HG02852 (cell line): ENCODE data around the gene SCARB1.
"Not testable (repeated sequence)": the region's sequence is repeated elsewhere in the genome, so short reads cannot be mapped to it uniquely, and the experiment has no call there.

Experiments used
- ATAC-seq: cut with Tn5 transposase; IDR thresholded peaks from one replicate; pipeline ENCODE4 v1.9.1; 2021; ENCODE audit warnings: mild to moderate bottlenecking, moderate library complexity; ENCODE audit not compliant: unreplicated experiment

Gene SCARB1

DNA sequence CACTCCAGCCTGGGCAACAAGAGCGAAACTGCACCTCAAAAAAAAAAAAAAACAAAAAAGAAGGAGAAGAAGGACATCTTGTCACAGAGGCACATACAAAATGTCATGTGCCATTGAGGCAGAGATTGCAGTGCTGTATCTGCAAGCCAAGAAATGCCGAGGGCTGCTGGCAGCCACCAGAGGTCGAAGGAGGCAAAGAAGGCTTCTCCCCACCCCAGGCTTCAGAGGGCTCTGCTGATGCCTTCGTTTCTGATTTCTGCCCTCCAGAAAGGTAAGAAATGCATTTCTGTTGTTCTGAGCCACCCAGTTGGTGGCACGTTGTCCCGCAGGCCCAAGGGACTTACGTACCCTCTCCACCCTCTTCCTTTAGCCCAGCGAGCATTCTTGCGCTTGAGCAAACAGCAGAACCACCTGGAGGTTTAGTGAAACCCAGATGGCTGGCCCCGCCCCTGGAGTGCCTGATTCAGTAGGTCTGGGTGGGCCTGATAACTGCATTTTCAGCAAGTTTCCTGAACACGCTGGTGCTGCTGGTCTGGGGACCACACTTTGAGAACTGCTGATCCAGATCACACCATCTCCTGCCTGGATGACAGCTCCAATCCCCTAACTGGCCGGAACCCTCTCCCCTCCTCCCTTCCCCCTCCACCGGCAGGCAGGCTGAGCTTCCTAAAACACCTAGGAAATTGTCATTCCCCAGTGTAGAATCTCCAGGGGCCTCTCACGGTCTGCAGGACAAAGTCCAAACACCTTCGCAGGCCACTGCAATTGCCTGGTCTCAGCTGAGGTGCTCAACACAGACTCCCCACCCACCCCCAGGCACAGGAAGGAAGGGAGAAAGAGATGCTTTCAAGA is 21.1 kb upstream of the SCARB1 start:
- peak; percentile 85 for ATAC-seq

- ATAC-seq = no peak
These were observed 19.8 kb upstream of the SCARB1 start for GRCh38 chr12:124883263-124884130.

DNA sequence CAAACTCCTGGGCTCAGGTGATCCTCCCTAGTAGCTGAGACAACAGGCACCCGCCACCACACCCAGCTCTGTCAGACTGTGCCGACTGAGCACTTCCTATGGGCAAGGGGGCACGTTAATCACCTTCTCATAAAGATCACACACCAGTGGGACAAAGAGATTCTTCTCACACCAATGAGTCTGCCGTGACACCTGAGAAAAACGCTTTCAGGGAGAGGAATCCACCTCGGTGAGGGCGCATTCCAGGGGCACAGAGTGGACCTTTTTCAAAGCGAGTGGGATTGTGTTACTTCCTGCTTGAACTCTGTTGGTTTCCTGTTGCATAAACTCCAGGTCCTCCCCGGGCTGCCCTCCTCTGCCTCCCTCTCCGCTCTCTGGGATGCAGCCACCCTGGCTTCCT is 17.5 kb upstream of the SCARB1 start:
- no peak for ATAC-seq

- ATAC-seq = not testable (repeated sequence)
These were observed 16.7 kb upstream of the SCARB1 start for GRCh38 chr12:124880335-124880734.

DNA sequence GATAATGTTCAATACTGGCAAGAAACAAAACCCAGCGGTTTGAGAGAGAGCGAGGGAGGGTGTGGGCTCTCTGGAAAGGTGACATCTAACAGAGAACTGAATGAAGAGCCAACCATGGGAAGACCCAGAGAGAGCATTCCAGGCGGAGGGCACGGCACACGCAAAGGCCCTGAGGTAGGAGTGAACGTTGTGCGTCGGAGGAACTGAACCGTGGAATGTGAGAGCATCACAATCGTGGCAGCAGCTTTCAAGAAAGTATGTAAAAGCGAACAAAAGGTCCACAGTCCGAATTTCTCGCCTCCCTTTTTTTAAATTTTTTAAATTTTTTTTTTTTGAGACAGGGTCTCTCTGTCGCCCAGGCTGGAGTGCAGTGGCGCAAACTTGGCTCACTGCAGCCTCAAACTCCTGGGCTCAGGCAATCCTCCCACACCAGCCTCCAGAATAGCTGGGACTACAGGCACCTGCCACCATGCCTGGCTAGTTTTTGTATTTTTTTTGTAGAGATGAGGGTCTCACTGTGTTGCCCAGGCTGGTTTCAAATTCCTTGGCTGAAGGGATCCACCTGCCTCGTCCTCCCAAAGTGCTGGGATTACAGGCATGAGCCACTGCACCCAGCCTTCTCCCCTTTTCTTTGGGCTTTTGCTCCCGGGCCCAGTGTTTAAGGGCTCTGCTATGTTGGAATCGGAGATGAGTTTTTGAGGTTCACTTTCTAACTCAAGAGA is 15.3 kb upstream of the SCARB1 start:
- ATAC-seq = no peak

DNA sequence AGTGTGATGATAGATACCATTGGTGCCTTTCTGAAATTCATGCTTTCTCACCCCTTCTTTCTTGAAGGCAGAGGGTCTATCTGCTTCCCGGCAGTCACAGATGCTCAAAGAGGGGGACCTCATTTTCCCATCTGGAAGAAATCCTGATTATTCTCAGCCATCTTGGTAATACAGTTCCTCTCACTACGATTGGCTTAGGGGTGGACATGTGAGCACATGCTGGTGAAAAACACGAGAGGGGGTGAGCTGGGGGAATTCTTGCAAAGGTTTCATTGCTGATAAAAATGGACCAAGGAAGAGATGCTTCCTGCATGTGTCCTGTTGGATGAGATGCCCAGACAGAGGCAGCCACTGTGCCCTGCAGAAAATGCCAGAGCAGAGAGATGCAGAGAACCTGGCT is 13.8 kb upstream of the SCARB1 start:
- no peak for ATAC-seq

GRCh38 chr12:124876171-124876570 is 12.5 kb upstream of the SCARB1 start:
- no peak for ATAC-seq

DNA sequence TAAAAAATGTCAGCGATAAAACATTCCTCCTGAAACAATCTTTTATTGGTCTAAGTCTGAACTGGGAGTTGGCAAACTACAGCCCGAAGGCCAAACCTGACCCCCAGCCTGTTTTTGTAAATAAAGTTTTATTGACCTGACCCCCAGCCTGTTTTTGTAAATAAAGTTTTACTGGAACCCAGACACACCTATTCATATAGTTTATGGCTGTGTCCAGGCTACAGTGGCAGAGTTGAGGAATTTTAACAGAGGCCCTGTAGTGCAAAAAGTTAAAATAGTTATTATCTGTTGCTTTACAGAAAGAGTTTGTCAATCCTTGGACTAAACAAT is 12.1 kb upstream of the SCARB1 start:
- no peak for ATAC-seq

- no peak for ATAC-seq
These were observed 11.5 kb upstream of the SCARB1 start for GRCh38 chr12:124874988-124875802.

- no peak for ATAC-seq
These were observed 10.5 kb upstream of the SCARB1 start for GRCh38 chr12:124874188-124874587.

- no peak for ATAC-seq
These were observed 8.5 kb upstream of the SCARB1 start for GRCh38 chr12:124872068-124872719.

DNA sequence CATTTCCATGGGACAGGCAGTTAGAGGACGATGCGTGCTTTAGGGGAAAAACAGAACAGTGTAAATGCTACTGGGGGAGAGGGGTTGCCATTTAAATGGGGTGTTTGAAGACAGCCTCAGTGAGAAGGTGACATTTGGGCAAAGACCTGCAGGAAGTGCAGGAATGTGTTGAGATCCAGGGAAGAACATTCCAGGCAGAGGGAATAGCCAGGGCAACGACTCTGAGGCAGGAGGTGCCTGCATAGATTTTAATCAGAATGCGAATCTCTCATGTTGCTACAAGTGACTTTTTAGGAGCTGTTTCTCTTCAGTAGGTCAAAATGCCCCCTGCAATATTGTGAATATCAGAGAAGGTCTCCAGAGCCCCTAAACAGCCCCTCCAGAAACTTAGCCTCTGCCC is 7.6 kb upstream of the SCARB1 start:
- no peak for ATAC-seq

DNA sequence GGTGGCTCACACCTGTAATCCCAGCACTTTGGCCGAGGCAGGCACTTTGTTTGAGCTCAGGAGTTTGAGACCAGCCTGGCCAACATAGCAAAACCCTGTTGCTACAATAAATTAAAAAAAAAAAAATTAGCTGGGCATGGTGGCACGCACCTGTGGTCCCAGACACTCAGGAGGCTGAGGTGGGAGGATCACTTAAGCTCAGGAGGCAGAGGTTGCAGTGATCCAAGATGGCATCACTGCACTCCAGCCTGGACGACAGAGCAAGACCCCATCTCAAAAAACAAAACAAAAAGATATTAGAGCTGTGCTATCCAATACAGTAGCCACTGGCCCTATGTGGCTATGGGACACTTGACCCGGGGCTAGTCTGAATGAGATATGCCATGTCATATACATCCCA is 6.9 kb upstream of the SCARB1 start:
- ATAC-seq = no peak

DNA sequence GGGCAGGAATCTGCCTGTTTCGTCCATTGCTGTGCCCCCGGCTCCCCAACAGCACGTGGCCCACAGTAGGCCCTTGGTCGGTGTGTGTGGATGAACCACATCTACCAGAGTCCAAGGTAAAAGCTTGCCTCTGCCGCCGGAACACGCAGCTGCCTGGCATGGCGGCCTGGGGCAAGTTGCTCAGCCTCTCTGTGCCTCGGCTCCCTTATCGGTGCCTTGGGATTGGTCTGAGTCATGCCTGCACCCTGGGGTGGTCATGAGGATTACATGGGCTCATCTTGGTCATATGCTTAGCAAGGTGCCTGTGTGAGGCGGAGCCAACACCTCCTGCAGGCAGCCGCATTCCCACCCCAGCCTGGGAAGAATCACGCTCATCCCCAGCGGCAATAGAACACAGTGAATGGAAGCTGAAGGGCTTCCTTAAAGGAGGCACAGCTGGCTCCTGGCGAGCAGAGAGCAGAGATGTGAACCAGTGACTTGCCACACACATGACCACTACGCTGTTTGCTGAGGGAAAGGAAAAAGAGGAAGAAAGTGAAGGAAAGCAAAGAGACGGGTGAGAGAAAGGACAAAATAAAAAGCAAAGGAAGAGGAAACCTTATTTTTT is 5.5 kb upstream of the SCARB1 start:
- ATAC-seq = no peak

GRCh38 chr12:124868252-124869058 is 4.8 kb upstream of the SCARB1 start:
- ATAC-seq = no peak

GRCh38 chr12:124867401-124867930 is 3.8 kb upstream of the SCARB1 start:
- ATAC-seq = no peak

DNA sequence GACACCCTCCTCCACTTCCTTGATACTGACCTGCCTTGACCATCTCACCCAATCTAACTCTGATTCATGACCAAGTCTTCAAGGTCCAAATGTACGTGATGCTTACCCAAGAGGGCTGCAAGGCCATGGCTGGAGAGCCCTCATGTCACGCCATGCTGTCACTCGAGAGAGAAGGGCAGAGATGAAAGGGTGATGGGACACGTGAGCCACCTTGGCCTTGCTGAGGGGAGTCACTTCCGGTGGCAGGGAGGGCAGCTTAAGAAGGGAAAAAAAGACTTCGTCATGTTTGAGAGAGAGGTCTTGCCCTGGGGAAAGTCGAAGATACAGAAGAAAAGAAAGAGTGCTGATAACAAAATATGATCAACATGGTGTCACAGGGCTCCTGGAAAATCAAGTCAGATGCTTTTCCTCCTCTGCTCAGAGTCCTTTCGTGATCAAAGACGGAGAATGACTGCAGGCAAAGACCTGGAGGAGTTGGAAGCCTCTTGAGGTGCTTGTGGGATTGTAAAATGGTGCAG is 3.3 kb upstream of the SCARB1 start:
- ATAC-seq = no peak

- ATAC-seq = no peak
These were observed 2.7 kb upstream of the SCARB1 start for GRCh38 chr12:124866195-124866882.
